Hepatocyte (in vitro differentiated cells): ENCODE measurements around the gene CXADR. TPM values are rescaled to one million over a fixed set of nuclear protein-coding genes. Genes with fewer than 3 reads are reported as not detected.

ENCODE experiments used
- DNase-seq: peaks from one replicate; pipeline ENCODE4 v3.0.0-alpha.2; 2016; ENCODE audit warnings: low spot score
- H2AFZ ChIP-seq: fragments of 200-600 bp; sonication (generic); 2 replicates; pipeline ENCODE4 v1.6.0; 2016; ENCODE audit warnings: antibody characterized with exemption, mild to moderate bottlenecking
- H3K27ac ChIP-seq: fragments of 200-600 bp; sonication (generic); 2 replicates; pipeline ENCODE4 v1.5.1; 2016; ENCODE audit warnings: mild to moderate bottlenecking
- H3K27me3 ChIP-seq: fragments of 200-600 bp; sonication (generic); 2 replicates; pipeline ENCODE4 v1.6.1; 2016
- H3K36me3 ChIP-seq: fragments of 200-600 bp; sonication (generic); replicated peaks from 2 replicates; pipeline ENCODE4 v1.5.1; 2016; ENCODE audit warnings: low read depth; ENCODE audit not compliant: insufficient read depth
- H3K4me1 ChIP-seq: fragments of 200-600 bp; sonication (generic); 2 replicates; pipeline ENCODE4 v1.5.1; 2016; ENCODE audit warnings: mild to moderate bottlenecking, moderate library complexity; ENCODE audit not compliant: insufficient read depth
- H3K4me2 ChIP-seq: fragments of 200-600 bp; sonication (generic); 2 replicates; pipeline ENCODE4 v1.6.0; 2016
- H3K4me3 ChIP-seq: fragments of 200-600 bp; sonication (generic); 2 replicates; pipeline ENCODE4 v1.5.1; 2016; ENCODE audit warnings: mild to moderate bottlenecking
- H3K79me2 ChIP-seq: fragments of 200-600 bp; sonication (generic); 2 replicates; pipeline ENCODE4 v1.6.0; 2017; ENCODE audit warnings: mild to moderate bottlenecking
- H3K9me2 ChIP-seq: fragments of 200-600 bp; sonication (generic); replicated peaks from 2 replicates; pipeline ENCODE4 v1.6.0; 2017; ENCODE audit warnings: mild to moderate bottlenecking; ENCODE audit not compliant: insufficient read depth
- H3K9me3 ChIP-seq: fragments of 200-600 bp; sonication (generic); 2 replicates; pipeline ENCODE4 v1.5.1; 2016; ENCODE audit warnings: low read depth, mild to moderate bottlenecking
- H4K20me1 ChIP-seq: fragments of 200-600 bp; sonication (generic); 2 replicates; pipeline ENCODE4 v1.6.0; 2016; ENCODE audit warnings: mild to moderate bottlenecking; ENCODE audit not compliant: insufficient read depth, poor library complexity, severe bottlenecking
- CTCF ChIP-seq: fragments of 200-600 bp; sonication (generic); IDR thresholded peaks from 2 replicates; pipeline ENCODE4 v1.5.1; 2016; ENCODE audit warnings: antibody characterized with exemption, mild to moderate bottlenecking; ENCODE audit not compliant: poor library complexity
- EZH2 ChIP-seq: fragments of 200-600 bp; sonication (generic); IDR thresholded peaks from 2 replicates; pipeline ENCODE4 v1.6.1; 2016; ENCODE audit warnings: antibody characterized with exemption, mild to moderate bottlenecking, borderline replicate concordance
- EZH2phosphoT487 ChIP-seq: fragments of 200-600 bp; sonication (generic); IDR thresholded peaks from one replicate; pipeline ENCODE4 v1.6.1; 2018; ENCODE audit warnings: antibody characterized with exemption, mild to moderate bottlenecking, low read depth, moderate library complexity; ENCODE audit not compliant: unreplicated experiment, severe bottlenecking
- WGBS: methylation state at CpG from one replicate; pipeline ENCODE4 v1.1.6; 2016; ENCODE audit warnings: low lambda C conversion rate; ENCODE audit errors: missing lambda C conversion rate; 5-methylcytosine and 5-hydroxymethylcytosine counted together
- polyA plus RNA-seq: library from polyadenylated mRNA; unstranded; fragments of >200 nt; fragmentation: Nextera tagmentation; extraction: Ambion mirVana; gene quantifications from 2 replicates; pipeline ENCODE4 v1.2.1, GENCODE V29; 2016
- total RNA-seq: library from RNA; depleted of rRNA; stranded (reverse); fragments of >200 nt; gene quantifications from 2 replicates; pipeline ENCODE4 v1.2.3, GENCODE V29; 2014

CXADR gene
- total and polyA plus RNA-seq, 2 experiments from 2014 or later: 75.0 to 93.4 TPM

GRCh38 chr21:17538576-17538975 lies 25.7 kb downstream of the CXADR start:
- no peak for TF ChIP-seq EZH2
- TF ChIP-seq CTCF: no peak
- no peak for TF ChIP-seq EZH2phosphoT487
- Histone ChIP-seq H3K79me2 (peaks cover 85% of the 10 kb centered on the region), H3K4me3 (no peak overlapping the region), H3K4me1 (peaks cover 30% of the 10 kb centered on the region), H4K20me1 (peaks cover 25% of the 10 kb centered on the region), H2AFZ (no peak overlapping the region), H3K36me3 (no peaks in the 10 kb centered on the region), H3K9me2 (no peaks in the 10 kb centered on the region), H3K9me3 (no peaks in the 10 kb centered on the region), H3K27me3 (no peaks in the 10 kb centered on the region), H3K27ac (no peak overlapping the region), H3K4me2 (no peak overlapping the region)
- 74% methylated on average over 2 of the region's 2 CpGs for whole genome bisulfite sequencing
- no peak for DNase-seq

GRCh38 chr21:17539323-17539722 lies 26.5 kb downstream of the CXADR start:
- H3K79me2 ChIP-seq: peaks cover 86% of the 10 kb centered on the region
- no peaks in the 10 kb centered on the region for H3K36me3 ChIP-seq
- no peaks in the 10 kb centered on the region for H3K27me3 ChIP-seq
- TF ChIP-seq EZH2: no peak
- TF ChIP-seq EZH2phosphoT487: no peak
- no peak for TF ChIP-seq CTCF
- H3K9me2 ChIP-seq: no peaks in the 10 kb centered on the region
- no peak for DNase-seq
- H4K20me1 ChIP-seq: peaks cover 23% of the 10 kb centered on the region
- H2AFZ ChIP-seq: no peak overlapping the region
- H3K9me3 ChIP-seq: no peaks in the 10 kb centered on the region
- peaks cover 30% of the 10 kb centered on the region for H3K4me1 ChIP-seq
- H3K4me3 ChIP-seq: no peak overlapping the region
- WGBS: 82% methylated on average over 1 of the region's 1 CpG
- H3K27ac ChIP-seq: no peak overlapping the region
- no peak overlapping the region for H3K4me2 ChIP-seq

GRCh38 chr21:17539743-17540341 lies 27.0 kb downstream of the CXADR start:
- Histone ChIP-seq H3K9me2 (no peaks in the 10 kb centered on the region), H3K4me3 (no peak overlapping the region), H3K27ac (no peak overlapping the region), H4K20me1 (peaks cover 23% of the 10 kb centered on the region), H3K27me3 (no peaks in the 10 kb centered on the region), H2AFZ (no peak overlapping the region), H3K9me3 (no peaks in the 10 kb centered on the region), H3K4me1 (peaks cover 30% of the 10 kb centered on the region), H3K79me2 (peaks cover 86% of the 10 kb centered on the region), H3K4me2 (no peak overlapping the region), H3K36me3 (no peaks in the 10 kb centered on the region)
- DNase-seq: no peak
- TF ChIP-seq EZH2: no peak
- TF ChIP-seq CTCF: no peak
- no peak for TF ChIP-seq EZH2phosphoT487
- 89% methylated on average over 9 of the region's 9 CpGs for WGBS

- WGBS: 77% methylated on average over 4 of the region's 4 CpGs
- H3K4me2 ChIP-seq: no peak overlapping the region
- peaks cover 30% of the 10 kb centered on the region for H3K4me1 ChIP-seq
- TF ChIP-seq EZH2phosphoT487 (no peak), CTCF (no peak), EZH2 (no peak)
- peaks cover 23% of the 10 kb centered on the region for H4K20me1 ChIP-seq
- H2AFZ ChIP-seq: no peak overlapping the region
- H3K27me3 ChIP-seq: no peaks in the 10 kb centered on the region
- no peak for DNase-seq
- H3K36me3 ChIP-seq: no peaks in the 10 kb centered on the region
- no peaks in the 10 kb centered on the region for H3K9me3 ChIP-seq
- H3K79me2 ChIP-seq: peaks cover 86% of the 10 kb centered on the region
- no peak overlapping the region for H3K4me3 ChIP-seq
- no peaks in the 10 kb centered on the region for H3K9me2 ChIP-seq
- H3K27ac ChIP-seq: no peak overlapping the region
Observed at GRCh38 chr21:17540530-17540929, 27.7 kb downstream of the CXADR start.
